Testis (tissue), 2 donors: ENCODE measurements around the gene SOX8.

Experiments
- CTCF ChIP-seq, 3 experiments: fragments of 450-650 bp in 2 of 3; fragments of 200-600 bp in 1 of 3; sonication (generic) in 1 of 3; IDR thresholded peaks; one replicate each; pipeline ENCODE4 v1.5.1; 2016 to 2019; ENCODE audit warnings: antibody characterized with exemption in 3 of 3, mild to moderate bottlenecking in 2 of 3, moderate library complexity in 1 of 3
- POLR2A ChIP-seq: fragments of 450-650 bp; IDR thresholded peaks from one replicate; pipeline ENCODE4 v1.6.1; 2017; ENCODE audit warnings: antibody characterized with exemption, mild to moderate bottlenecking, moderate library complexity

GRCh38 chr16:987906-988305 is 6.3 kb downstream of the SOX8 start:
- no peak for TF ChIP-seq CTCF (IDR thresholded peaks at IDR 0.05)
- TF ChIP-seq POLR2A, result no peak
